Measurements from ENCODE around the gene SNRPA1. TPM values are rescaled to one million over a fixed set of nuclear protein-coding genes. Genes with fewer than 3 reads are reported as not detected.
A peak's percentile ranks its signal among the peaks of the same experiment; 100 is the strongest.

SNRPA1 gene
- total and polyA plus RNA-seq, 2 of the 13 experiments (the other 11 are each of a cell fraction or from before 2014, with no cell fraction given), result 41.2 to 108 TPM

DNA sequence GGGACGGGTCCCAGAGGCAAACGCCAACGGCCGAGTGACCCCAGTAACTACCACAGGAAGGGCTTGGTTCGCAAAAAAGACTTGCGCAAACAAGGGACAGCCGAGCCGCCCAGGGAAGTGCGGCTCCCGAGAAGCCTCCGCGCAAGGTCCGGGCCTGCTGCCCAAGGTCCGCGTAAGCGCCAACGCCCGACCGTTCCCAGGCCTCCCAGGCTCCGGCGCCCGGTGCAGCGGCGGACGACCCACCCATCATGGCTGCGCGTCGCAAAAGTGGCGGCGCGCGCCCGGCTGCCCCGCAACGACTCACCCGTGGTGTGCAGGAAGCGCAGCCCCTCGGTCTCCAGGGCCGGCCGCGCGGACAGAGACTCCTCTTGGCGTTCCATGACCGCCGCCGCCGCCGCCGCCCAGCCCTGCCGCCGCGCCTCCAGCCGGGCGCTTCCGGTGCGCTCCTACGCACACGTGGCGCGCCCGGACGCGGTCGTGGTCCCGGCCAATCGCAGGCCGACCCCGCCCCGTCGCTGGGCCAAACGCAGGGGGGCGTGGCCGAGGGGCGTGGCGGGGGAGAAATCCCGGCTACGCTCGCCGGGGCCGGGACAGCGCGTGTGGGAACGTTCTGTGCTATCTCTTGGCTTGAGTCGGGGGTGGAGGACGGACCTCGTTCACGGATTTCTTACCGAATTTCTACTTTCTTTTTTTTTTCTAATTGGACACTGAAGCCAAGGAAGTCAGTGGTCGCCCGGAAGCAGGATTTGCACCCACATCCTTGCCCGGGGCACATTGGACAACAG, 17.8 kb downstream of the SNRPA1 start, which contains the start of gene SELENOS (continued):
- TF ChIP-seq, protein P1, sequence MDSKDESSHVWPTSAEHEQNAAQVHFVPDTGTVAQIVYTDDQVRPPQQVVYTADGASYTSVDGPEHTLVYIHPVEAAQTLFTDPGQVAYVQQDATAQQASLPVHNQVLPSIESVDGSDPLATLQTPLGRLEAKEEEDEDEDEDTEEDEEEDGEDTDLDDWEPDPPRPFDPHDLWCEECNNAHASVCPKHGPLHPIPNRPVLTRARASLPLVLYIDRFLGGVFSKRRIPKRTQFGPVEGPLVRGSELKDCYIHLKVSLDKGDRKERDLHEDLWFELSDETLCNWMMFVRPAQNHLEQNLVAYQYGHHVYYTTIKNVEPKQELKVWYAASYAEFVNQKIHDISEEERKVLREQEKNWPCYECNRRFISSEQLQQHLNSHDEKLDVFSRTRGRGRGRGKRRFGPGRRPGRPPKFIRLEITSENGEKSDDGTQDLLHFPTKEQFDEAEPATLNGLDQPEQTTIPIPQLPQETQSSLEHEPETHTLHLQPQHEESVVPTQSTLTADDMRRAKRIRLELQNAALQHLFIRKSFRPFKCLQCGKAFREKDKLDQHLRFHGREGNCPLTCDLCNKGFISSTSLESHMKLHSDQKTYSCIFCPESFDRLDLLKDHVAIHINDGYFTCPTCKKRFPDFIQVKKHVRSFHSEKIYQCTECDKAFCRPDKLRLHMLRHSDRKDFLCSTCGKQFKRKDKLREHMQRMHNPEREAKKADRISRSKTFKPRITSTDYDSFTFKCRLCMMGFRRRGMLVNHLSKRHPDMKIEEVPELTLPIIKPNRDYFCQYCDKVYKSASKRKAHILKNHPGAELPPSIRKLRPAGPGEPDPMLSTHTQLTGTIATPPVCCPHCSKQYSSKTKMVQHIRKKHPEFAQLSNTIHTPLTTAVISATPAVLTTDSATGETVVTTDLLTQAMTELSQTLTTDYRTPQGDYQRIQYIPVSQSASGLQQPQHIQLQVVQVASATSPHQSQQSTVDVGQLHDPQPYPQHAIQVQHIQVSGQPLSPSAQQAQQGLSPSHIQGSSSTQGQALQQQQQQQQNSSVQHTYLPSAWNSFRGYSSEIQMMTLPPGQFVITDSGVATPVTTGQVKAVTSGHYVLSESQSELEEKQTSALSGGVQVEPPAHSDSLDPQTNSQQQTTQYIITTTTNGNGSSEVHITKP (CRISPR knock-in tag; IDR thresholded peaks at IDR 0.05; ENCODE audit: low read depth), result no peak
- TF ChIP-seq HNRNPL (IDR thresholded peaks at IDR 0.05; ENCODE audit: low read depth, low read length), result no peak
- TF ChIP-seq, protein P2, sequence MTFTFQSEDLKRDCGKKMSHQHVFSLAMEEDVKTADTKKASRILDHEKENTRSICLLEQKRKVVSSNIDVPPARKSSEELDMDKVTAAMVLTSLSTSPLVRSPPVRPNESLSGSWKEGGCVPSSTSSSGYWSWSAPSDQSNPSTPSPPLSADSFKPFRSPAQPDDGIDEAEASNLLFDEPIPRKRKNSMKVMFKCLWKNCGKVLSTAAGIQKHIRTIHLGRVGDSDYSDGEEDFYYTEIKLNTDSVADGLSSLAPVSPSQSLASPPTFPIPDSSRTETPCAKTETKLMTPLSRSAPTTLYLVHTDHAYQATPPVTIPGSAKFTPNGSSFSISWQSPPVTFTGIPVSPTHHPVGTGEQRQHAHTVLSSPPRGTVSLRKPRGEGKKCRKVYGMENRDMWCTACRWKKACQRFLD (CRISPR knock-in tag; IDR thresholded peaks at IDR 0.05; ENCODE audit: borderline replicate concordance), result no peak; the same call in 1 of the 2 replicates
- no peak for TF ChIP-seq AHR (CRISPR knock-in tag; IDR thresholded peaks at IDR 0.05)
- no peak for TF ChIP-seq POLR2AphosphoS2 (IDR thresholded peaks at IDR 0.05; ENCODE audit: low read depth, low read length)
- TF ChIP-seq KLF9 (CRISPR knock-in tag; IDR thresholded peaks at IDR 0.05; ENCODE audit: low read depth), result peak; percentile 98
- TF ChIP-seq, protein P3, sequence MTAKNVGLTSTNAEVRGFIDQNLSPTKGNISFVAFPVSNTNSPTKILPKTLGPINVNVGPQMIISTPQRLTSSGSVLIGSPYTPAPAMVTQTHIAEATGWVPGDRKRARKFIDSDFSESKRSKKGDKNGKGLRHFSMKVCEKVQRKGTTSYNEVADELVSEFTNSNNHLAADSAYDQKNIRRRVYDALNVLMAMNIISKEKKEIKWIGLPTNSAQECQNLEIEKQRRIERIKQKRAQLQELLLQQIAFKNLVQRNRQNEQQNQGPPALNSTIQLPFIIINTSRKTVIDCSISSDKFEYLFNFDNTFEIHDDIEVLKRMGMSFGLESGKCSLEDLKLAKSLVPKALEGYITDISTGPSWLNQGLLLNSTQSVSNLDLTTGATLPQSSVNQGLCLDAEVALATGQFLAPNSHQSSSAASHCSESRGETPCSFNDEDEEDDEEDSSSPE (CRISPR knock-in tag; IDR thresholded peaks at IDR 0.05), result 0 out of 2 replicates have a peak, but pooled peaks have one; percentile 33
- TF ChIP-seq, protein P4, sequence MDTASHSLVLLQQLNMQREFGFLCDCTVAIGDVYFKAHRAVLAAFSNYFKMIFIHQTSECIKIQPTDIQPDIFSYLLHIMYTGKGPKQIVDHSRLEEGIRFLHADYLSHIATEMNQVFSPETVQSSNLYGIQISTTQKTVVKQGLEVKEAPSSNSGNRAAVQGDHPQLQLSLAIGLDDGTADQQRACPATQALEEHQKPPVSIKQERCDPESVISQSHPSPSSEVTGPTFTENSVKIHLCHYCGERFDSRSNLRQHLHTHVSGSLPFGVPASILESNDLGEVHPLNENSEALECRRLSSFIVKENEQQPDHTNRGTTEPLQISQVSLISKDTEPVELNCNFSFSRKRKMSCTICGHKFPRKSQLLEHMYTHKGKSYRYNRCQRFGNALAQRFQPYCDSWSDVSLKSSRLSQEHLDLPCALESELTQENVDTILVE (CRISPR knock-in tag; IDR thresholded peaks at IDR 0.05), result no peak; the same call in 1 of the 2 replicates
- no peak for TF ChIP-seq ZNF747 (CRISPR knock-in tag; IDR thresholded peaks at IDR 0.05; ENCODE audit: borderline replicate concordance)
- TF ChIP-seq TOPORS (CRISPR knock-in tag; IDR thresholded peaks at IDR 0.05), result peak; percentile 80; the same call in 1 of the 2 replicates
- TF ChIP-seq TCF12 (IDR thresholded peaks at IDR 0.05), result no peak
- TF ChIP-seq TCF12 (CRISPR knock-in tag; IDR thresholded peaks at IDR 0.05), result no peak
- TF ChIP-seq KDM6A (CRISPR knock-in tag; IDR thresholded peaks at IDR 0.05; ENCODE audit: low read depth), result no peak
- TF ChIP-seq, protein P5, sequence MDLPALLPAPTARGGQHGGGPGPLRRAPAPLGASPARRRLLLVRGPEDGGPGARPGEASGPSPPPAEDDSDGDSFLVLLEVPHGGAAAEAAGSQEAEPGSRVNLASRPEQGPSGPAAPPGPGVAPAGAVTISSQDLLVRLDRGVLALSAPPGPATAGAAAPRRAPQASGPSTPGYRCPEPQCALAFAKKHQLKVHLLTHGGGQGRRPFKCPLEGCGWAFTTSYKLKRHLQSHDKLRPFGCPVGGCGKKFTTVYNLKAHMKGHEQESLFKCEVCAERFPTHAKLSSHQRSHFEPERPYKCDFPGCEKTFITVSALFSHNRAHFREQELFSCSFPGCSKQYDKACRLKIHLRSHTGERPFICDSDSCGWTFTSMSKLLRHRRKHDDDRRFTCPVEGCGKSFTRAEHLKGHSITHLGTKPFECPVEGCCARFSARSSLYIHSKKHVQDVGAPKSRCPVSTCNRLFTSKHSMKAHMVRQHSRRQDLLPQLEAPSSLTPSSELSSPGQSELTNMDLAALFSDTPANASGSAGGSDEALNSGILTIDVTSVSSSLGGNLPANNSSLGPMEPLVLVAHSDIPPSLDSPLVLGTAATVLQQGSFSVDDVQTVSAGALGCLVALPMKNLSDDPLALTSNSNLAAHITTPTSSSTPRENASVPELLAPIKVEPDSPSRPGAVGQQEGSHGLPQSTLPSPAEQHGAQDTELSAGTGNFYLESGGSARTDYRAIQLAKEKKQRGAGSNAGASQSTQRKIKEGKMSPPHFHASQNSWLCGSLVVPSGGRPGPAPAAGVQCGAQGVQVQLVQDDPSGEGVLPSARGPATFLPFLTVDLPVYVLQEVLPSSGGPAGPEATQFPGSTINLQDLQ (CRISPR knock-in tag; IDR thresholded peaks at IDR 0.05), result no peak
- peak; percentile 60; the same call in 1 of the 2 replicates for TF ChIP-seq MEIS2 (CRISPR knock-in tag; IDR thresholded peaks at IDR 0.05)
- TF ChIP-seq, protein P6, sequence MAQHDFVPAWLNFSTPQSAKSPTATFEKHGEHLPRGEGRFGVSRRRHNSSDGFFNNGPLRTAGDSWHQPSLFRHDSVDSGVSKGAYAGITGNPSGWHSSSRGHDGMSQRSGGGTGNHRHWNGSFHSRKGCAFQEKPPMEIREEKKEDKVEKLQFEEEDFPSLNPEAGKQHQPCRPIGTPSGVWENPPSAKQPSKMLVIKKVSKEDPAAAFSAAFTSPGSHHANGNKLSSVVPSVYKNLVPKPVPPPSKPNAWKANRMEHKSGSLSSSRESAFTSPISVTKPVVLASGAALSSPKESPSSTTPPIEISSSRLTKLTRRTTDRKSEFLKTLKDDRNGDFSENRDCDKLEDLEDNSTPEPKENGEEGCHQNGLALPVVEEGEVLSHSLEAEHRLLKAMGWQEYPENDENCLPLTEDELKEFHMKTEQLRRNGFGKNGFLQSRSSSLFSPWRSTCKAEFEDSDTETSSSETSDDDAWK (CRISPR knock-in tag; IDR thresholded peaks at IDR 0.05), result no peak
- no peak for TF ChIP-seq LCORL (IDR thresholded peaks at IDR 0.05)
- TF ChIP-seq LCORL (CRISPR knock-in tag; IDR thresholded peaks at IDR 0.05), result no peak
- no peak for TF ChIP-seq SSRP1 (CRISPR knock-in tag; IDR thresholded peaks at IDR 0.05)

Measured in HepG2 (cell line).